HG03520 (cell line): ENCODE results near the gene CORO2B.

Experiments used
- ATAC-seq: cut with Tn5 transposase; IDR thresholded peaks from one replicate; pipeline ENCODE4 v1.9.1; 2021; ENCODE audit warnings: mild to moderate bottlenecking, moderate library complexity; ENCODE audit not compliant: unreplicated experiment

The CORO2B gene

GRCh38 chr15:68578980-68579935 is at the start of gene CORO2B:
TSS of gene CORO2B (plus strand) at chr15:68578993. CDS start at chr15:68579263, 270 bp downstream.
- ATAC-seq = no peak

GRCh38 chr15:68531387-68532179 is 47.2 kb upstream of the CORO2B start:
- no peak for ATAC-seq

- ATAC-seq = no peak
Measured at GRCh38 chr15:68536331-68537095, 42.3 kb upstream of the CORO2B start.

GRCh38 chr15:68537097-68537496 is 41.7 kb upstream of the CORO2B start:
- ATAC-seq = no peak

- no peak for ATAC-seq
Measured at GRCh38 chr15:68537506-68537905, 41.3 kb upstream of the CORO2B start.

GRCh38 chr15:68538311-68538710 is 40.5 kb upstream of the CORO2B start:
- ATAC-seq = no peak

- ATAC-seq = no peak
Measured at GRCh38 chr15:68541743-68542142, 37.0 kb upstream of the CORO2B start.

- no peak for ATAC-seq
Measured at GRCh38 chr15:68542348-68542747, 36.4 kb upstream of the CORO2B start.

- ATAC-seq = no peak
Measured at GRCh38 chr15:68542771-68543164, 36.0 kb upstream of the CORO2B start.

GRCh38 chr15:68543165-68544008 is 35.4 kb upstream of the CORO2B start:
- ATAC-seq = no peak

- no peak for ATAC-seq
Measured at GRCh38 chr15:68546318-68546717, 32.5 kb upstream of the CORO2B start.

GRCh38 chr15:68548364-68548763 is 30.4 kb upstream of the CORO2B start:
- no peak for ATAC-seq

- ATAC-seq = no peak
Measured at GRCh38 chr15:68550004-68550403, 28.8 kb upstream of the CORO2B start.

GRCh38 chr15:68550498-68551295 is 28.1 kb upstream of the CORO2B start:
- ATAC-seq = no peak

- no peak for ATAC-seq
Measured at GRCh38 chr15:68551296-68551635, 27.5 kb upstream of the CORO2B start.

- no peak for ATAC-seq
Measured at GRCh38 chr15:68552344-68552743, 26.4 kb upstream of the CORO2B start.

- no peak for ATAC-seq
Measured at GRCh38 chr15:68552773-68553172, 26.0 kb upstream of the CORO2B start.

GRCh38 chr15:68553314-68553993 is 25.3 kb upstream of the CORO2B start:
- no peak for ATAC-seq
